Measurements from ENCODE around the gene GDPD3. TPM values are rescaled to one million over a fixed set of nuclear protein-coding genes. Genes with fewer than 3 reads are reported as not detected.

GDPD3 gene
- total RNA-seq, 1 donor from 2014 or later, result 7.7 TPM

DNA sequence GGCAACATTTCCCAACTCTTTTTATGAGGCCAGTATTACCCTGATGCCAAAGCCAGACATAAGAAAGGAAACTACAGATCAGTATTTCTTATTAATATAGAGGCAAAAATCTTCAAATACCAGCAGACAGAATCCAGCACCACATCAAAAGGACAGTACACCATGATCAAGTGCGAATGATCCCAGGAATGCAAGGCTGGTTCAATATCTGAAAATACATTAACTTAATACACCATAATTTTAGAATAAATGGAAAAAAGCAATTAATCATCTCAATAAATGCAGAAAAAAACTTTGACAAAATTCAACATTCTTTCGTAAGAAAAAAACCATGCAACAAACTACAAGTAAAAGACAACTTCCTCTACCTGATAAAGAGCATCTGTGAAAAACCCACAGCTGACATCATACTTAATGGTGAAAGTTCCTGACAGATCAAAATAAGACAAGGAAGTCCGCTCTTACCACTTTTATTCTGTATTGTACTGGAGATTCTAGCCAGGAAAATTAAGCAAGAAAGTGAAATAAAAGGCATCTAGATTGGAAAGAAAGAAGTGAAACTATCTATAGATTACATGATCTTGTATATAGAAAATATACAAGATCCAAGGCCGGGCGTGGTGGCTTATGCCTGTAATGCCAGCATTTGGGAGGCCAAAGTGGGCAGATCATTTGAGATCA is 36.1 kb upstream of the GDPD3 start:
- Mint-ChIP-seq H3K9me3 (peaks cover 2% of the 10 kb centered on the region), H3K27me3 (ENCODE audit: low read depth) (no peaks in the 10 kb centered on the region), H3K4me3 (no peak overlapping the region), H3K4me1 (no peaks in the 10 kb centered on the region), H3K36me3 (ENCODE audit: low read depth) (peaks cover 3% of the 10 kb centered on the region), H3K27ac (ENCODE audit: unreplicated experiment) (no peak overlapping the region)
- no peak for TF ChIP-seq CTCF (conservative IDR thresholded peaks at IDR 0.05)
- DNase-seq (ENCODE audit: low read depth, low spot score), result no peak

- H3K27me3 Mint-ChIP-seq (ENCODE audit: low read depth), result no peaks in the 10 kb centered on the region
- peaks cover 2% of the 10 kb centered on the region for H3K9me3 Mint-ChIP-seq
- no peak for DNase-seq (ENCODE audit: low read depth, low spot score)
- TF ChIP-seq CTCF (conservative IDR thresholded peaks at IDR 0.05), result no peak
- H3K4me1 Mint-ChIP-seq, result no peaks in the 10 kb centered on the region
- H3K4me3 Mint-ChIP-seq, result no peak overlapping the region
- H3K27ac Mint-ChIP-seq (ENCODE audit: unreplicated experiment), result no peak overlapping the region
- peaks cover 3% of the 10 kb centered on the region for H3K36me3 Mint-ChIP-seq (ENCODE audit: low read depth)
These were observed 34.6 kb upstream of the GDPD3 start for GRCh38 chr16:30147843-30148510.

GRCh38 chr16:30145657-30146056 is 32.3 kb upstream of the GDPD3 start:
- no peak for TF ChIP-seq CTCF (conservative IDR thresholded peaks at IDR 0.05)
- Mint-ChIP-seq H3K4me1 (no peaks in the 10 kb centered on the region), H3K27me3 (ENCODE audit: low read depth) (no peaks in the 10 kb centered on the region), H3K36me3 (ENCODE audit: low read depth) (peaks cover 3% of the 10 kb centered on the region), H3K4me3 (no peak overlapping the region), H3K9me3 (peaks cover 2% of the 10 kb centered on the region), H3K27ac (ENCODE audit: unreplicated experiment) (no peak overlapping the region)
- DNase-seq (ENCODE audit: low read depth, low spot score), result no peak

- Mint-ChIP-seq H3K36me3 (ENCODE audit: low read depth) (peaks cover 3% of the 10 kb centered on the region), H3K27me3 (ENCODE audit: low read depth) (no peaks in the 10 kb centered on the region), H3K27ac (ENCODE audit: unreplicated experiment) (no peak overlapping the region), H3K9me3 (peaks cover 2% of the 10 kb centered on the region), H3K4me3 (no peak overlapping the region), H3K4me1 (no peaks in the 10 kb centered on the region)
- DNase-seq (ENCODE audit: low read depth, low spot score), result no peak
- TF ChIP-seq CTCF (conservative IDR thresholded peaks at IDR 0.05), result no peak
These were observed 31.6 kb upstream of the GDPD3 start for GRCh38 chr16:30144917-30145316.

- no peak overlapping the region for H3K4me3 Mint-ChIP-seq
- DNase-seq (ENCODE audit: low read depth, low spot score), result no peak
- H3K4me1 Mint-ChIP-seq, result no peaks in the 10 kb centered on the region
- no peaks in the 10 kb centered on the region for H3K9me3 Mint-ChIP-seq
- H3K27ac Mint-ChIP-seq (ENCODE audit: unreplicated experiment), result no peak overlapping the region
- H3K36me3 Mint-ChIP-seq (ENCODE audit: low read depth), result no peaks in the 10 kb centered on the region
- H3K27me3 Mint-ChIP-seq (ENCODE audit: low read depth), result no peaks in the 10 kb centered on the region
- no peak for TF ChIP-seq CTCF (conservative IDR thresholded peaks at IDR 0.05)
These were observed 30.7 kb upstream of the GDPD3 start for GRCh38 chr16:30144017-30144416.

Data from neural crest cell (in vitro differentiated cells).